CD8-positive, alpha-beta memory T cell (primary cell): ENCODE data around the gene SDHA. TPM values are rescaled to one million over a fixed set of nuclear protein-coding genes. Genes with fewer than 3 reads are reported as not detected.
"Not testable (repeated sequence)": the region's sequence is repeated elsewhere in the genome, so short reads cannot be mapped to it uniquely, and the experiment has no call there.

Experiments used
- CTCF ChIA-PET: fragments of 350-600 bp; sonication (Branson Sonifier 250); formaldehyde crosslinking; loops from one replicate; lab custom pipeline; 2021; ENCODE audit warnings: antibody characterized with exemption; lab: Charles Lee
- POLR2A ChIA-PET: fragments of 350-600 bp; sonication (Branson Sonifier 250); formaldehyde crosslinking; loops from one replicate; lab custom pipeline; 2021; ENCODE audit warnings: antibody characterized with exemption; lab: Charles Lee
- DNase-seq, 5 donors: peaks; one replicate each; pipeline versions ENCODE4 v3.0.0 to v3.0.0-alpha.2; 2020 to 2022; ENCODE audit warnings: mixed read lengths in 1 of 5
- H3K27ac ChIP-seq: one replicate; pipeline ENCODE4 v1.7.0; 2013; ENCODE audit warnings: low read depth, mild to moderate bottlenecking, low read length, moderate library complexity
- H3K27me3 ChIP-seq: 2 replicates; pipeline ENCODE4 v1.7.0; 2013; ENCODE audit warnings: low read length, mild to moderate bottlenecking; ENCODE audit not compliant: insufficient read depth, poor library complexity, severe bottlenecking
- H3K36me3 ChIP-seq: 2 replicates; pipeline ENCODE4 v1.7.0; 2013; ENCODE audit warnings: mild to moderate bottlenecking, low read length, moderate library complexity; ENCODE audit not compliant: insufficient read depth
- H3K4me1 ChIP-seq: 2 replicates; pipeline ENCODE4 v1.7.0; 2013; ENCODE audit warnings: mild to moderate bottlenecking, low read length, moderate library complexity; ENCODE audit not compliant: insufficient read depth
- H3K4me3 ChIP-seq: 2 replicates; pipeline ENCODE4 v1.7.0; 2013; ENCODE audit warnings: mild to moderate bottlenecking, low read length
- H3K9me3 ChIP-seq: 2 replicates; pipeline ENCODE4 v1.7.0; 2013; ENCODE audit warnings: mild to moderate bottlenecking, low read length
- H3K27ac Mint-ChIP-seq, 8 donors: one replicate each; pipeline ENCODE4 v1.8.0; 2020 to 2021; ENCODE audit warnings: mixed read lengths in 8 of 8, mild to moderate bottlenecking in 6 of 8, inconsistent platforms in 3 of 8, moderate library complexity in 3 of 8
- H3K27me3 Mint-ChIP-seq, 2 donors: one replicate each; pipeline ENCODE4 v1.8.0; 2020 to 2021; ENCODE audit warnings: mixed read lengths in 2 of 2, mild to moderate bottlenecking in 1 of 2, moderate library complexity in 1 of 2
- H3K36me3 Mint-ChIP-seq, 3 donors: one replicate each; pipeline ENCODE4 v1.8.0; 2020 to 2021; ENCODE audit warnings: mixed read lengths in 3 of 3, inconsistent platforms in 1 of 3, mild to moderate bottlenecking in 1 of 3
- H3K4me1 Mint-ChIP-seq, 3 donors: one replicate each; pipeline ENCODE4 v1.8.0; 2020 to 2021; ENCODE audit warnings: mixed read lengths in 3 of 3, inconsistent platforms in 1 of 3, mild to moderate bottlenecking in 1 of 3
- H3K4me3 Mint-ChIP-seq, 7 donors: one replicate each; pipeline ENCODE4 v1.8.0; 2020 to 2021; ENCODE audit warnings: mixed read lengths in 7 of 7, mild to moderate bottlenecking in 6 of 7, moderate library complexity in 4 of 7, inconsistent platforms in 2 of 7
- H3K9me3 Mint-ChIP-seq, 5 donors: one replicate each; pipeline ENCODE4 v1.8.0; 2020 to 2022; ENCODE audit warnings: mixed read lengths in 5 of 5, mild to moderate bottlenecking in 3 of 5, moderate library complexity in 2 of 5, inconsistent platforms in 1 of 5
- polyA plus RNA-seq: library from polyadenylated mRNA; unstranded; fragments of 300-500 nt; fragmentation: Illumina TruSeq; gene quantifications from one replicate; pipeline ENCODE4 v1.2.3, GENCODE V29; 2021
- total RNA-seq, 2 experiments: library from RNA; stranded (reverse); gene quantifications; one replicate each; pipeline ENCODE4 v1.2.3, GENCODE V29; 2021

Gene SDHA
- total RNA-seq, result 100 to 1,000 TPM; 168 to 171 TPM
- 237 TPM for polyA plus RNA-seq

DNA sequence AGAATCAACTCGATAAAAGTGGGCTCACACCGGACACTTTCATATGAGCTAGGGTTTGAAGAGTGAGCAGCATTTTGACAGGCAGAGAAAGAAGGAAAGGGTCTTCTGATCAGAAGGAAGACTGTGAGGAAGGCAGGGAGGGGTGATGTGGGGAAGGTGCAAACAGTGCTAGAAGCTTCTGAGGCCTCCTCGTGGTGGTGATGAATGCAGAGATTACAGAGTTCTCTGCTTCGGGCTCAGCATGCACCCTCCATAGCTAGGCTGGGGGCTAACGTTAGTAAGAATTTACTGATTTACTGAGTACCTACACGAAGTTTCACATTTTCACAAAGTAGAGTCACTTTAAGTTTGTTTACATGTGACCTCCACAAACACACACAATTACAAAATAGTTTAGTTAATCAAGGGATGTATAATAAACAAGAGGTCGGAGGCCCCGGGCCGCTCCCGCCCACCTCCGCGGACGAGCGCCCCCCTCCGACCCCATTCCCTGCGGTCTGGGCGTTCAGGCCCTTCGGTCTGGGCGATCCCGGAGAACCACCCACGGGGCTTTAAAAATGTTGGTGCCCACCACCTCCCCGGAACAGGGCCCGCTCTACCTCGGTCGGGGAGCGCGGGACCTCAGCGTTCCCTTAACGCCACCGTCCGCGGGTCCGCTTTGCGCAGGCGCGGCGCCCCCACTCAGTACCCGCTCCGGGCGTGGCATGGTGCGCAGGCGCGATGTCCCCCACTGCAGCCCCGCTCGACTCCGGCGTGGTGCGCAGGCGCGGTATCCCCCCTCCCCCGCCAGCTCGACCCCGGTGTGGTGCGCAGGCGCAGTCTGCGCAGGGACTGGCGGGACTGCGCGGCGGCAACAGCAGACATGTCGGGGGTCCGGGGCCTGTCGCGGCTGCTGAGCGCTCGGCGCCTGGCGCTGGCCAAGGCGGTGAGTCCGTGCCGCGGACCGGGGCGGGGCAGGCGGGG is at the start of gene SDHA, which contains the start of gene CCDC127:
Gene SDHA (plus strand): TSS at position 827 of the 963 bp plus-strand sequence. CDS start 36 bp downstream, at position 863.
Gene CCDC127 (minus strand): TSS at position 660 of the 963 bp plus-strand sequence. CDS start 1,304 bp downstream, outside the sequence.
- POLR2A ChIA-PET, result interaction anchor here (0.6 to 3.1 kb wide), 4 partner anchors 29 to 119 kb away, joined by 4 to 28 read pairs (median 6); partner anchors contain the start of gene PDCD6
- not testable (repeated sequence) for H3K9me3 Mint-ChIP-seq
- H3K4me1 Mint-ChIP-seq, result peaks cover 46 to 63% (median 62%) of the 10 kb centered on the region in 3 donors

DNA sequence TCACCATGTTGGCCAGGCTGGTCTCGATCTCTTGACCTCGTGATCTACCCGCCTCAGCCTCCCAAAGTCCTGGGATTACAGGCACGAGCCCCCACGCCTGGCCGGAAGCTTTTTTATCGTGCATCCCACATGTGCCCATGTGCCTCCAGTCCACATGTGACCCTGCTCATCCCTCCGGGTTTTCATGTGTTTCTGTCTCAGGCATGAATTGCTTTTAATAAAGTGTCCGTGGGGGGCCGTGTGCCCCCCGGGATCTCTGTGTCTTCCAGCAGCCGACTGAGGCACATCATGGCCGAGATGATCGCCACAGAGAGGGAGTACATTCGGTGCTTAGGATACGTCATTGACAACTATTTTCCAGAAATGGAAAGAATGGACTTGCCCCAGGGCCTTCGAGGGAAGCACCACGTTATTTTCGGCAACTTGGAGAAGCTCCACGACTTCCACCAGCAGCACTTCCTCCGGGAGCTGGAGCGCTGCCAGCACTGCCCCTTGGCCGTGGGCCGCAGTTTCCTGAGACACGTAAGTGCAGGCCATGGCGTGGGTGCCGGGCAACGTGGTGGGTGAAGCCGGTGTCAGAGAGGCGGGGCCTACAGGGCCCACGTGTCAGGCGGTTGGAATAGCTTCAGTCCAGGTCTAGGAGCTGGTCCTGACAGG is 48.9 kb upstream of the SDHA start:
- Mint-ChIP-seq H3K36me3 (no peaks in the 10 kb centered on the region), H3K27ac (no peak overlapping the region), H3K4me3 (no peak overlapping the region), H3K4me1 (no peaks in the 10 kb centered on the region), H3K27me3 (peaks cover 0 to 13% of the 10 kb centered on the region in 2 donors), H3K9me3 (no peaks in the 10 kb centered on the region)
- Histone ChIP-seq H3K4me1 (no peaks in the 10 kb centered on the region), H3K36me3 (no peaks in the 10 kb centered on the region), H3K27ac (no peak overlapping the region), H3K4me3 (no peak overlapping the region), H3K9me3 (no peaks in the 10 kb centered on the region), H3K27me3 (no peaks in the 10 kb centered on the region)
- ChIA-PET POLR2A (no interaction called here), CTCF (no interaction called here)
- DNase-seq, result no peak

More for the DNA sequence above, at the start of gene SDHA, which contains the start of gene CCDC127:
- peak; percentile 98 to 99 (median 99) for DNase-seq
- Histone ChIP-seq H3K27ac (peak within 1 kb of the TSS; percentile 73), H3K4me1 (peaks cover 17% of the 10 kb centered on the region), H3K4me3 (peak within 1 kb of the TSS; percentile 79)
- Mint-ChIP-seq H3K4me3 (peak within 1 kb of the TSS; percentile 94 to 98 (median 97)), H3K27ac (peak within 1 kb of the TSS; percentile 94 to 100 (median 96)), H3K36me3 (peaks cover 0 to 41% (median 0%) of the 10 kb centered on the region in 3 donors)
- CTCF ChIA-PET, result interaction anchor here (0.6 to 1.5 kb wide), 3 partner anchors 29 to 229 kb away, joined by 3 to 10 read pairs (median 3); no protein-coding TSS in a partner anchor
- H3K27me3 Mint-ChIP-seq, H3K27me3 ChIP-seq, H3K9me3 ChIP-seq, H3K36me3 ChIP-seq: not testable (repeated sequence)

DNA sequence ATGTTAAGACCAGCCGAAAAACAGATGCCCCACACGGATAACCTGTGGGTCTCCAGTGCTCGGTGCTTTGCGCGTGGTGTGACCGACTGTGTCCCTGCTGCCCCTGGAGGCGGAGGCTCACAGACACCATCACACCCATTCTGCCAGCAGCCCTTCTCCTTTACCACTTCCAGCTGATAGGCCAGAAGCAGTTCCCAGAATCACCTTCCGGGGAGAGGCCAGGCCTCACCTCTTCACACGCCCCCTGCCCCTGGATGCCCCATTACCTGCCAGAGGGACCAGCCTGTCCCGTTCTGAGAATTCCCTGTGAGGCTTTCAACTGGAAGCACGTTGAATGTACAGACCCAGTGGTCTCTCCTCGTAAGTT is 48.4 kb upstream of the SDHA start:
- H3K36me3 ChIP-seq, result no peaks in the 10 kb centered on the region
- H3K4me1 ChIP-seq, result no peaks in the 10 kb centered on the region
- Mint-ChIP-seq H3K27ac (no peak overlapping the region), H3K9me3 (no peaks in the 10 kb centered on the region), H3K27me3 (peaks cover 0 to 16% of the 10 kb centered on the region in 2 donors), H3K4me3 (no peak overlapping the region), H3K36me3 (no peaks in the 10 kb centered on the region), H3K4me1 (no peaks in the 10 kb centered on the region)
- no peaks in the 10 kb centered on the region for H3K9me3 ChIP-seq
- CTCF ChIA-PET, result no interaction called here
- no peaks in the 10 kb centered on the region for H3K27me3 ChIP-seq
- no peak overlapping the region for H3K4me3 ChIP-seq
- DNase-seq, result no peak
- POLR2A ChIA-PET, result no interaction called here
- no peak overlapping the region for H3K27ac ChIP-seq

DNA sequence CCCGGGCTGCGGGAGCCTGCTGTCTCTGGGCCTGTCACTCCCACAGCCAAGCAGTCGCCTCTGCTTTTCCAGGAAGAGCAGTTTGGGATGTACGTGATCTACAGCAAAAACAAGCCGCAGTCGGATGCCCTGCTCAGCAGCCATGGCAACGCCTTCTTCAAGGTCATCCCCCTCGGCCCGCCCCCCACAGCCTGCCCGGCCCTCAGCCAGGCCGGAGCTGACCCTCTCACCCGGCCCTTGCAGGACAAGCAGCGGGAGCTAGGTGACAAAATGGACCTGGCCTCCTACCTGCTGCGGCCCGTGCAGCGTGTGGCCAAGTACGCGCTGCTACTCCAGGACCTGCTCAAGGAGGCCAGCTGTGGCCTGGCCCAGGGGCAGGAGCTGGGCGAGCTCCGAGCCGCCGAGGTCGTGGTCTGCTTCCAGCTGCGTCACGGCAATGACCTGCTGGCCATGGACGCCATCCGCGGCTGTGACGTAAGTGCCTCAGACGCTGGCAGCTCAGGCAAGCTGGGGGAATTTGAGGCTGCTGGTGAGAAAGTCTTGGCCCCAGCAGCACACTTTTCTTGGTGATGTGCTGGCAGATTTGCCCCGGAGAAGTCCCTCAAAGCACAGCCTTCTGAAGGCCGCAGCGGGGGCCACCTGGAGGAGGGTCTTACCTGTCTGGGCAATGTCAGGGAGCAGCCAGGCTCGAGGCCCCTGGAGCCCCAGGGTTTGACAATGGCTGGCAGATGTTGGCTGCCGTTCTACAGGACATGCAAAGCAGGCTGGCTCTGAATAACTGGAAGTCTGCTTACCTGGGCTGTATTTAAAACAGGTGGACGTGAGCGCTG is 46.9 kb upstream of the SDHA start:
- no peaks in the 10 kb centered on the region for H3K36me3 ChIP-seq
- H3K27me3 Mint-ChIP-seq, result peaks cover 0 to 16% of the 10 kb centered on the region in 2 donors
- H3K9me3 ChIP-seq, result no peaks in the 10 kb centered on the region
- no peak overlapping the region for H3K27ac ChIP-seq
- no peaks in the 10 kb centered on the region for H3K36me3 Mint-ChIP-seq
- no peak overlapping the region for H3K4me3 ChIP-seq
- no peaks in the 10 kb centered on the region for H3K27me3 ChIP-seq
- no peaks in the 10 kb centered on the region for H3K4me1 ChIP-seq
- H3K9me3 Mint-ChIP-seq, result no peaks in the 10 kb centered on the region
- ChIA-PET CTCF (interaction anchor here (0.9 kb wide), 1 partner anchor 17 kb away, joined by 3 read pairs; no protein-coding TSS in a partner anchor), POLR2A (no interaction called here)
- no peak for DNase-seq
- H3K27ac Mint-ChIP-seq, result no peak overlapping the region
- H3K4me3 Mint-ChIP-seq, result no peak overlapping the region
- no peaks in the 10 kb centered on the region for H3K4me1 Mint-ChIP-seq

DNA sequence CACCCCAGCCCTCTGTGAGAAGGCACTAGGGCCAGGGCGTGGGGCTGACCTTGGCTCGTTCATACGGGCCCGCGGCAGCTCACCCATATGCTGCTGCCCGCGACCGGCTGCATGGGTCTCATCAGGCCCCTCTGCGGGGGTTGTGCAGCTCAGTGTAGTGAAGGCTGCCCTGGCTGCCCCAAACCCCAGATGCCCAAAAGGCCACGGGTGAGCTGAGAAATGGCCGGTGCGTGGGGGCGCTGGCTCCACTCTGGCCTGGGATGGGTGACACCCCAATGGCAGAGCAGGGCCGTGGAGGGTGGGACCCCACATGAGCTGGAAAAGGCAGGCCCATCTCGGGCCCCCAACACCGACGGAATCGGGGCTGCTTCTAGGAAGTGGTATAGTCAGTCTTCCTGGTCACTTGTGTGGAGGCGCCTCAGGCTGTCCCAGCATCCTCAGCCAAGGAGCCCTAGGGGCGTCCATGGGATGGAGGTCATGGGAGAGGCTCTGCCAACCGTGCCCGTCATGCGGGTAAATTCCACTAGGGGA is 46.3 kb upstream of the SDHA start:
- Histone ChIP-seq H3K36me3 (no peaks in the 10 kb centered on the region), H3K27me3 (no peaks in the 10 kb centered on the region), H3K27ac (no peak overlapping the region), H3K4me1 (no peaks in the 10 kb centered on the region), H3K9me3 (no peaks in the 10 kb centered on the region), H3K4me3 (no peak overlapping the region)
- Mint-ChIP-seq H3K4me1 (no peaks in the 10 kb centered on the region), H3K9me3 (no peaks in the 10 kb centered on the region), H3K27ac (no peak overlapping the region), H3K4me3 (no peak overlapping the region), H3K36me3 (no peaks in the 10 kb centered on the region), H3K27me3 (peaks cover 0 to 16% of the 10 kb centered on the region in 2 donors)
- CTCF ChIA-PET, result interaction anchor here (0.9 kb wide), 1 partner anchor 17 kb away, joined by 3 read pairs; no protein-coding TSS in a partner anchor
- POLR2A ChIA-PET, result no interaction called here
- no peak for DNase-seq

DNA sequence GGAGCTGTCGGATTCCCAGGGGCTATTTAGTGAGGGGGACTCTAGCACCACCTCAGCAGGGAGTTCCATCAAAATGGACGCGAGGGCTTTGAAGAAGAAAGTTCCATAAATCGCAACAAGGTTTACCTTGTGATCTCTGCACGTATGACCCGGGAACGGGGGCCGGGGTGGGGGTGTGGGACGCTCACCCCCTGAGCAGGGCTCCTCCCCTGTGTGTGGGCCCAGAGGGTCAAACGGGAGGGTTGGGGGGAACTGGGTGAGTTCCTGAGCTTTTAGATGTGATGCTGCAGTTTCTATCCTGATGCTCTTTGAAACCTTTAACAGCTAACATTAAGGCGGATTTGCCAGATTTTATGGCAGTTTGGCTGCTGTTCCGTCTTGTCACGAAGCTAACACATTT is 45.7 kb upstream of the SDHA start:
- Mint-ChIP-seq H3K4me1 (no peaks in the 10 kb centered on the region), H3K27me3 (peaks cover 0 to 16% of the 10 kb centered on the region in 2 donors), H3K36me3 (no peaks in the 10 kb centered on the region), H3K27ac (no peak overlapping the region), H3K4me3 (no peak overlapping the region), H3K9me3 (no peaks in the 10 kb centered on the region)
- Histone ChIP-seq H3K27me3 (no peaks in the 10 kb centered on the region), H3K4me3 (no peak overlapping the region), H3K27ac (no peak overlapping the region), H3K36me3 (no peaks in the 10 kb centered on the region), H3K4me1 (no peaks in the 10 kb centered on the region), H3K9me3 (no peaks in the 10 kb centered on the region)
- ChIA-PET POLR2A (no interaction called here), CTCF (no interaction called here)
- DNase-seq, result no peak

DNA sequence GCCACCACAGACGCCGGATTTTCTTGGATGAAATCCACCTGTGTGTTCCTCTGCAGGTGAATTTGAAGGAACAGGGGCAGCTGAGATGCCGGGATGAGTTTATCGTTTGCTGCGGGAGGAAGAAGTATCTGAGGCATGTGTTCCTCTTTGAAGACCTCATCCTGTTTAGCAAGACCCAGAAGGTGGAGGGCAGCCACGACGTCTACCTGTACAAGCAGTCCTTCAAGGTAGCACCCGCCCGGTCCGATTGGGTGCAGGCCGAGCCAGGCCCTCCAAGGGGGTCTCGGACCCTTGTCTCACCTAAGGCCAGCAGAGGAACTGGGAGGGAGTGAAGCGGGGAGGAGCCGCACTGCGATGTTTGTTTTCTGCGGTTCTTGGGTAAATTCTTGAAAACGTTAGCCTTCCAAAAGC is 45.3 kb upstream of the SDHA start:
- CTCF ChIA-PET, result no interaction called here
- H3K4me1 Mint-ChIP-seq, result no peaks in the 10 kb centered on the region
- no peaks in the 10 kb centered on the region for H3K36me3 ChIP-seq
- no peaks in the 10 kb centered on the region for H3K27me3 ChIP-seq
- peak overlapping the region in 1 of 8 donors; percentile 70 for H3K27ac Mint-ChIP-seq
- H3K27ac ChIP-seq, result no peak overlapping the region
- no peak overlapping the region for H3K4me3 ChIP-seq
- H3K9me3 ChIP-seq, result no peaks in the 10 kb centered on the region
- H3K4me1 ChIP-seq, result no peaks in the 10 kb centered on the region
- H3K36me3 Mint-ChIP-seq, result no peaks in the 10 kb centered on the region
- no peak overlapping the region for H3K4me3 Mint-ChIP-seq
- no peak for DNase-seq
- H3K9me3 Mint-ChIP-seq, result no peaks in the 10 kb centered on the region
- POLR2A ChIA-PET, result no interaction called here
- peaks cover 0 to 16% of the 10 kb centered on the region in 2 donors for H3K27me3 Mint-ChIP-seq
